HG03196 (cell line): ENCODE data around the gene POR.
"Not testable (repeated sequence)": the region's sequence is repeated elsewhere in the genome, so short reads cannot be mapped to it uniquely, and the experiment has no call there.

Experiments
- ATAC-seq: cut with Tn5 transposase; IDR thresholded peaks from one replicate; pipeline ENCODE4 v1.9.1; 2021; ENCODE audit not compliant: unreplicated experiment

The POR gene

GRCh38 chr7:76016191-76016947, 101.4 kb downstream of the POR start:
- ATAC-seq, result no peak

- ATAC-seq, result not testable (repeated sequence)
These were observed 103.6 kb downstream of the POR start for GRCh38 chr7:76018520-76018919.

- no peak for ATAC-seq
These were observed 105.2 kb downstream of the POR start for GRCh38 chr7:76020031-76020714.

GRCh38 chr7:76022026-76022780, 107.2 kb downstream of the POR start:
- no peak for ATAC-seq

- ATAC-seq, result no peak
These were observed 108.0 kb downstream of the POR start for GRCh38 chr7:76023002-76023401.

GRCh38 chr7:76029682-76030081, 114.7 kb downstream of the POR start:
- not testable (repeated sequence) for ATAC-seq

- no peak for ATAC-seq
These were observed 117.0 kb downstream of the POR start for GRCh38 chr7:76031964-76032363.
